ENCODE measurements around the gene CEP131.
A peak's percentile ranks its signal among the peaks of the same experiment; 100 is the strongest.

Gene CEP131

DNA sequence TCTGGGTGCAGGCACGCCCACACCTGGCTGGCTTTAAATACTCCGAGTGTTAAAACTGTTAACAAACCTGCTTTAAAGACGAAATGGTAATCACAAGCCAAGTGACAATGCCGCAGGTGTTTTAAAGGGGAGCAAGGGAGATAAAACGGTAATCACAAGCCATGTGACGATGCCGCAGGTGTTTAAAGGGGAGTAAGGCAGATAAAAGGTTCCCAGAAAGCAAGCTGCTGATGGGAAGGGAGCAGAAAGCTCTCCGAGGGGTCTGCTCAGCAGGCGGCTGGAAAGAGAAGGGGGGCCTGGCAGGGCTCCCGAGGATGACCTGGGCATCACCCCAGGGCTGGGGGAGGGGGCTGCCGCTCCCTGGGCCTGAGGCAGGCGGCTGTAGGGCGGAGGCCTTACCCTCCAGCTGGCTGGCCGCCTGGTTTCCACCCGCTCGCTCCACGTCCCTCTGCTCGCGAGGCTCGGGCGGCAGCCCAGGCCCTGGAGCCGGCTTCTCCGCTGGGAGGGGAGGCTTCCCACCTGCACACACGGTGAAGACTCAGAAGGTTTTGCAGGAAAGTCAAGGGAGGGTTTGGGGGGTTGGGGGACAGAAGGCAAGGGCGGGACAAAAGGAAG is 28.4 kb upstream of the CEP131 start:
- no peak for DNase-seq

DNA sequence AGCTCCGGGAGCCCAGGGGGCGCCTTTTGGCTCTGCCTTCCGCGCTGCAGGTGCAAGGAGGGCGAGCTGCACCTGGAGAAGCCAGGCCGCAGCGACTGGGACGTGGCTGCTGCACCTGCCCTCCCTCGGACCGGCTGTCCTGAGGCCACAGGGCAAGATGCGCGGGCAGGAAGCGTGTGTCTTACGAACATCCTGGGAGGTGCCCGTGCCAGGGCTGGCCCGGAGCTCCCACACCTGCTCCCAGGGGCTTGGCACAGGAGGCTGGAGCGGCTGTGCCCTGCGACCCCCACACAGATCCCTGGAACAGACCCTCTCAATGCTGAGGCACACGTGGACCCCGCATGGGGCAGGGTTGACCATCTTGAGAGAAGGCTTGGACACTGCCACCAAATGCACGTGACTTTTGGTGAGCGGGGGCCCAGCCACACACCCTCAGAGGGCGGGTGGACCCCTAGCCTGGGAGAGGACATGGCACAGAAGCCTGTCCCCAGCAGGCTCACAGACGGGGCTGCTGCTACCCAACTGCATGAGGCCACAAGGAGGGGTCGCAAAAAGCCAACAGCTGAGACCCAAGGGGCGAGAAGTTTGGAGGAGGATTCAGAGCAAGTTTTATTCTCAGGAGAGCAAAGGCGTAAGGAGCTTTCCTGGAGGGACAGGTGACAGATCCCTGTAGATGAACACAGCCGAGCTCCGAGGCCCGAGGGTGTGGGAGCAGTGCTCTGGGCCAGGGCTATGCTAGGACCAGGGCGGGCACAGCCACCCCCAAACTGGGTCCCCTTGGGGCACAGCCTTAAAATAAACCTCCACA is 27.7 kb upstream of the CEP131 start:
- DNase-seq = no peak

DNA sequence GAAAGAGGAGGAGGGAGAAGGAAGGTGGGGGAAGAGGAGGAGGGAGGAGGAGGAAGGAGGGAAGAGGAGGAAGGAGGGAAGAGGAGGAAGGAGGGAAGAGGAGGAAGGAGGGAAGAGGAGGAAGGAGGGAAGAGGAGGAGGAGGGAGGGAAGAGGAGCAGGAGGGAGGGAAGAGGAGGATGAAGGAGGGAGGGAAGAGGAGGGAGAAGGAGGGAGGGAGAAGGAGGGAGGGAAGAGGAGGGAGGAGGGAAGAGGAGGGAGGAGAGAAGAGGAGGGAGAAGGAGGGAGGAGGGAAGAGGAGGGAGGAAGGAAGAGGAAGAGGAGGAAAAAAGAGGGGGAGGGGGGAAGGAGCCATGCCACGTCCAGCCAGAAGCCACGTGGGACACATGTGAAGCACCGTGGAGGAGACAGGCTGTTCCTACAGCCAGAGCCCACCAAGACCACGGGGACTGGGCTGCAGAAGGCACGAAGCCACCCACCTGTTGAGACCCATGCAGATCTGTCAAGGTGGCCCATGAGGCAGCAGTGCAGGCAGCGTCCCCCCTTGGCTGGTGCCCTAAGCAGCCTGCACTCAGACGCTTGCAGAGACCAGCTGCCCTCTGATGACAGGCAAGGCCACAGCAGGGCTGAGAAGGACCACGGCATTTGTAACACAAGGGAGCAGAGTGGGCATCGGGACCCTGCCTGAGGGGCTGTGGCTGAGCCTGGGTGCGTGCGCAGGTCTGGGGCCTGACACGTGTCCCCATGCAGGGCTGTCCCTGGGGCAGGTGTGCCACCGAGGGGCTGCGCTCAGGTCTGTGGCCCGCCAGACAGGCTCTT is 26.7 kb upstream of the CEP131 start:
- DNase-seq = no peak

- DNase-seq = no peak
These were observed 25.9 kb upstream of the CEP131 start for GRCh38 chr17:81248649-81249048.

GRCh38 chr17:81247339-81247990 is 24.7 kb upstream of the CEP131 start:
- DNase-seq = no peak

GRCh38 chr17:81246679-81247338 is 24.0 kb upstream of the CEP131 start:
- no peak for DNase-seq

DNA sequence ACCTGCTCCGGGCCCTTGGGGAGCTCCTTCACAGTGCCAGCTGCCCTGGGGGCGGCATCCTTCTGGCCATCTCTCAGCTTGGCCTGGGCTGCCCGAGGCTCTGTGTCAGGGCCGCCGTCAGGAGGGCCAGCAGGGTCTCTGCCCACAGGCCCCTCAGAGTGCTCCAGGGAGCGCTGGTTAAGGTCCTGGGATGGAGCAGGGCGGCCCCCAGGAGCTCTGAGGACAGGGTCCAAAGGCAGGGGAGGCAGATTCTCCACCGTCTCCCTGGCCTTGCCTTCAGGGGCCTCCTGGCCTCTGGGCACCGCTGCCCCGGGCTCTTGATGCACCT is 23.5 kb upstream of the CEP131 start:
- no peak for DNase-seq

GRCh38 chr17:81245665-81246342 is 23.0 kb upstream of the CEP131 start:
- DNase-seq = no peak

- no peak for DNase-seq
These were observed 22.4 kb upstream of the CEP131 start for GRCh38 chr17:81245024-81245664.

DNA sequence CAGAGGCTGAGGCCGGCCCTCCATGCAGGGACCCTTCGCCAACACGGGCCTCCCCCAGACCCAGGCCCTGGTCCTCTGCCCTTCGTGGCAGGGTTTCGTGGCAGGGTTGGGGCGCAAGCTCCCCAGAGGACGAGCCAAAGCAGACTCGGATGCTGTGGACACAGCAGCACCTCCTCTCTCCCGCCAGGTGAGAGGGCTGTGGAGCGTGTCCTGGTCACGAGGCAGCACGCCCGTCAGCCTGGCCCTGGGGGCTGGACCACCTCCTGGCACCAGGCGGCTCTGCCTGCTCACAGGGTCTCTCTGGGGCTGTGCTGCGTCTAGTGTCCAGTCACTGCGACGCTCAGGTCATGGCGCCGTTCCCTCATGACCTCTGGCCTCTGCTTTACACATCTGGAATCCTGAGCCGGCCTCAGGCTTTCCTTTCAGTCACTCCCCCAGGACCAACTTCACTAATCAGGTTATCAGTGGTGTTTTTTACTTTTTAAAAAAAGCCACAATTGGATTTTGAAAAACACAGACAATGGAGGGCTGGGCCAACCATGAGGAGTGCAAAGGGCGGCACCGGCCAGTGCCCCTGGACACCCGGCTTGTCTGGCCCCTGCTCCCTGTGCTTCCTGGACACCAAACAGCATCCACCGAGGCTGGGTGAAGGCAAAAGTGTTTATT is 21.7 kb upstream of the CEP131 start:
- DNase-seq = no peak

DNA sequence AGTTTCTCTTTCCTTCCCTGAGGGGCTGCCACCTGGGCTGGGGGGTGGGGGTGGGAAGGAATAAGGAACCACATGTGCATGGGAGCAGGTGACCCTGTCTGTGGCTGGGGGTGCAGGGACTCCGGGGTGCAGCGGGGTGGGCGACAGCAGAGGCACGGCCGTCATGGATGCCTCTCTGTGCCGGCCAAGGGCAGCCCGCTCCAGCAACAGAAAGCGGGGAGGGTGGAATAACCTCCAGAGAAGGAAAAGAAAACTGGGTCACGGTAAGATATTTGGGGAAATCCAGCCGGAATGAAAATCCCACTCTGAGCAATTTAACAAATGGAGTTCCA is 20.5 kb upstream of the CEP131 start:
- DNase-seq = no peak

DNA sequence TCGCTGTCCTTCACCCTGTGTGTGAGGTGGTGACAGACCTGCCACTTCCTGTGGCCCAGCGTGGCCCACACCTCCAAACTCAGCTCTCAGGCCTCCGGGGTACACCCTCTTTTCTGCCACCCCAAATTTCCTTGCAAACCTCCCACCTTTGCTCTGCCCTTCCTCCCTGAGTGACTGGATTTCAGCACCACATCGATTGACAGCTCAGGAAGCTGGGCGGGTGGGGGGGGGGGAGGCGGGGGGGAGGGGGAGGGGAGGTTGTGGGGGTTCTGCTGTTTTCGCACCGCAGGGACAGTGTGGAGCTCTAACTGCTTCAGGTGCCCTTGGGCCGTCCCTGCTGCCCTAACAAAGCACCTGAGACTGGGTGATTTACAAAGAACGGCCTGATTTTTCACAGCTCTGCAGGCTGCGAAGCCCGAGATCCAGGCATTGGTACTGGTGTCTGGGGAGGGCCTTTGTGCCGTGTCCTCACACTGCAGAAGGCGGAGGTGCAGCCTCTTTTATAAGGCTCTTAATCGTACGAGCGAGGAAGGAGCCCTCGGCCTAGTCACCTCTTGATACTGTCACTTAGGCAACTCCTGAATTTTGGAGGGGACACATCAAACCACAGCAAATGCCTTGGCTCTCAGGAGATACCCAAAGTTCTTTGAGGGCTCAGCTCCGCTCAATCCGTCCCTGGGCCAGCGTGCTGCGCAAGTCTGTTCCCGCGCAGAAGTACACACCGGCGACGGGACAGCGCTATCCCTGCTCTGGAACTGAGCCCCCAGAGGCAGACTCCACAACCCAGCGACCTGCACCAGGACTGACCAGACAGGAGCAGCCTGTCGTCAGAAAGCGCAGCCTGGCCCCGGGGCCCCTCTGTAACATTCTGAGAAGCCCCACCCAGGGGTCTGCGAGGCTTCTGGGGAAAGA is 19.9 kb upstream of the CEP131 start:
- DNase-seq = no peak

GRCh38 chr17:81241648-81242420 is 19.1 kb upstream of the CEP131 start:
- peak; percentile 86 for DNase-seq

- DNase-seq = no peak
These were observed 18.4 kb upstream of the CEP131 start for GRCh38 chr17:81241203-81241602.

DNA sequence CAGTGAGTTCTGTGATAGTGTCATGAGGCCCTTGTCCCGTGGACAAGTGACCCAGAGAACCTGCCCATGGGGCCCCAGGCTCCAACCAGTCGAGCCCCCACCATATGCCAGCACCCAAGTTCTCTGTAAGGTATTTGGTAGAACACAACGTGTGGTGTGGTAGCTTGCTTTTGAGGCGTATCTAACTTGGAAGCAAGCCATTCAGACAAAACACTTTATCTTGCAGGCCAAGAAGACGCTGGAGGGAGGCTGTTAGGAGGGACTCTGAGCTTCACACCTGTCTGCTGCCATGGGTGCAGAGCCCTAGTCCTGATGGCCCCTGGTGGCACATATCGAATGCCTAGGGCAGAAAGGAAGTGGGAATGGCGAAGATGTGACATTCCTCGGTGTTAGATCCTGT is 18.0 kb upstream of the CEP131 start:
- DNase-seq = no peak

- DNase-seq = peak; percentile 83
These were observed 17.2 kb upstream of the CEP131 start for GRCh38 chr17:81239714-81240555.

DNA sequence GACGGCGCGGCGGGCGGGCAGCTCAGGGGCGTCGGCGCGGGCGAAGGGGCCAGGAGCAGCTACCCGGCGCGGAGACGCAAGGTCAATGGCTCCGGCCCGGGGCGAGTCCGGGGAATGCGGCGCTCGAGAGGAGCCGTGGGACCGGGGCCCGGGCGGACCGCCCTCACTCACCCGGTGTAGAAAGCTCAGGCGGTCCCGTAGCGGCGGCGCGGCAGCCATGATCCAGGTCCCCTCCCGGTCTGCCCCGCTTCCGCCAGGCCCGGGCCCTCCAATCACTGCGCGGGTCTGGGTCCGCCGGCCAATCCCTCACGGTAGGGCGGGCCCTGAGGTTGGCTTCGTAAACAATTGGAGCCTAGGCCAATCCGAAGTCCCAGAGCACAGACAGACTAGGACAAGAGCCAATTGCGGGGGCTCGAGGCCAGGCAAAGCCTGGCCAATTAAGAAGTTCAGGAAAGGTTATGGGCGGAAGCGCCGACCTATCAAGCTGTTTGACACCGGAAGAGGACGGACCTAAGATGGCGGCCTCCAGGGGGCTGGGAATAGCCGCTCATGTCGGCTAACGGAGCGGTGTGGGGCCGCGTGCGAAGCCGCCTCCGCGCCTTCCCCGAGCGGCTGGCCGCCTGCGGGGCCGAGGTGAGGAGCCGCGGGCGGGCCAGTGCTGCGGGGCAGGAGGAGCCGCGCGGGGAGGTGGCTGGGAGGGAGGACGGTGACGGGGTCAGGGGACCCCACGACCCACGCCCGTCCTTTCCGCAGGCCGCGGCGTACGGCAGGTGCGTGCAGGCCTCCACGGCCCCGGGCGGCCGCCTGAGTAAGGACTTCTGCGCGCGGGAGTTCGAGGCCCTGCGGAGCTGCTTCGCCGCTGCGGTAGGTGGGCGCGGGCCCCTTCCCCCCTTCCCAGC is 16.3 kb upstream of the CEP131 start, which contains the start of the genes NDUFAF8 and TEPSIN:
TSS of gene NDUFAF8 (plus strand) at position 504 of the 899 bp plus-strand sequence. CDS start at position 550, 46 bp downstream.
TSS of gene TEPSIN (minus strand) at position 241 of the 899 bp plus-strand sequence. CDS start at position 219, 22 bp downstream.
- DNase-seq = peak; percentile 98

Data from activated effector memory CD4-positive, alpha-beta T cell treated with anti-CD3 and anti-CD28 coated beads, Interleukin-2, amount 50 U/mL, for 16 hours (primary cell).